Forelimb muscle (tissue), 1 donor: Measurements from ENCODE around the gene FAM167B. TPM values are rescaled to one million over a fixed set of nuclear protein-coding genes. Genes with fewer than 3 reads are reported as not detected.

Experiments
- DNase-seq: peaks from one replicate; pipeline ENCODE4 v3.0.0-alpha.2; 2013; ENCODE audit warnings: low read depth
- polyA plus RNA-seq: library from polyadenylated mRNA; unstranded; fragments of 120-200 nt; gene quantifications from one replicate; pipeline ENCODE4 v1.2.1, GENCODE V29; 2013; ENCODE audit not compliant: insufficient read length

FAM167B gene
- 4.0 TPM for polyA plus RNA-seq

GRCh38 chr1:32246888-32247273 is at the start of gene FAM167B:
Gene FAM167B, plus strand, starts transcription at chr1:32247222. Its CDS starts 200 bp downstream, at chr1:32247422.
- no peak for DNase-seq

DNA sequence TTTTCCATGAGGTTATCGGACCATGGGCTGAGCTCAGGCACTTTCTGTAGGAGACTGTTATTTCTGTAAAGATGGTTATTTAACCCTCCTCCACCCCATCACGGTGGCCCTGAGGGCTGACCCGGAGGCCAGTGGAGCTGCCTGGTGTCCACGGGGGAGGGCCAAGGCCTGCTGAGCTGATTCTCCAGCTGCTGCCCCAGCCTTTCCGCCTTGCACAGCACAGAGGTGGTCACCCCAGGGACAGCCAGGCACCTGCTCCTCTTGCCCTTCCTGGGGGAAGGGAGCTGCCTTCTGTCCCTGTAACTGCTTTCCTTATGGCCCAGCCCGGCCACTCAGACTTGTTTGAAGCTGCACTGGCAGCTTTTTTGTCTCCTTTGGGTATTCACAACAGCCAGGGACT is 49.2 kb upstream of the FAM167B start:
- DNase-seq, result no peak

DNA sequence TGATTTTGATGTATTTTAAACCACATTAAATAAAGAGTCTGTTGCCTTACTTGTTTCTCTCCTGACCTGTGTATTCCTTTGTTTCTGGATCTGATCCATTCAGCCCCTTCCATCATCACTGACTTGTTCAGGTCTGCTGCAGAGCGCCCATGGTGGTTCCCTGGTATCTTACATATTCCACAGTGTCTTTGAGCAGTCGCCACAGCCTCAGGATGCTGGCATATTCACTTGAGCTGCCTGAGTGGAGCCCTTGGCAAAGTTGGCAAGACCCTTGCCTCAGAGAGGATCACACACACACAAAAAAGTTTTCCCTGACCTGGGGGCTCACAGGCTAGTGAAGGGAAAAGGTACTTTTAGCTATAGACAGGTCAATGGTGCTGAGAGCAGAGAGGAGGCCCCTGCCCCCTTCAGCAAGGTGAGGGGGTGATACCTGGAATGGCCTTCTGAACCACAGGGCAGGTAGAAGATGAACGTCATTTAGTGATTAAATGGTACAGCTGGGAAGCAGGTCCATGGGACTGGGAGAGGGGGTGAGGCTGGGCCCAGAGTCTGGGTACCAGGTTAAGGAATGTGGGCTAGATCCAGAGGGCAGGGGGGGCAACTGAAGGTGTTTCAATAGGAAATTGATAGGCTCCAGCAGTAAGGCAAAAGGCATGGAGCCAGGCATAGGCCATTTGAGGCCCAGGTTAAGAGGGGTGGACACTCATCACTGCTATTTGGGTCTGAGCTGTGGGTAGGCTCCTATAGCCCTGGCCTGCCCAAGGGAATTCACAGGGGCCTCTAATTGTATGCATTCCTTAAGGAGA is 48.6 kb upstream of the FAM167B start:
- no peak for DNase-seq

GRCh38 chr1:32199043-32199716 is 47.8 kb upstream of the FAM167B start:
- no peak for DNase-seq

- no peak for DNase-seq
Observed at GRCh38 chr1:32199717-32200072, 47.3 kb upstream of the FAM167B start.

GRCh38 chr1:32200226-32201010 is 46.6 kb upstream of the FAM167B start, which contains the start of gene CCDC28B:
Gene CCDC28B, plus strand, starts transcription at chr1:32200595. Its CDS starts 1,341 bp downstream, at chr1:32201936.
- DNase-seq, result no peak

- DNase-seq, result no peak
Observed at GRCh38 chr1:32201011-32201855, 45.8 kb upstream of the FAM167B start.

DNA sequence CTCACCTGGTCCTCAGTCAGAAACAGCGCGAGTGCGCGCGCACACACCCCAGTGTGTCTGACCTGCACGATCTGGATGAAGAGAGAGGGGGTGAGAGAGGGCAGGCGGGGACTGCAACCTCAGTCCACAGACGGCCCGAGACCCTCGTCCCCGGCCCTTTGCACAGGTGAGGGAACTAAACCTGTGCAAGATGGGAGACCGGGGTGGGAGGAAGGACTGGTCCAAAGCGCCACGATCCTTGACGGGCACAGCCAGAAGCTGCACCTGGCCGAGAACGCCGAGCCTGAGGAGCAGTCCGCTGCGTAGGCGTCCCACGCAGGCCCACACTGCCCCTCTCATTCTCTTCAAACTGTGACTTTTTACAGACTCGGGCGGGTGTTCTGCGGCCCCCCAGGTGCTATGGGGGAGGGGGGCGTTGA is 42.1 kb upstream of the FAM167B start:
- no peak for DNase-seq

- no peak for DNase-seq
Observed at GRCh38 chr1:32205401-32206370, 41.3 kb upstream of the FAM167B start, which contains the start of gene IQCC. Gene IQCC, plus strand, starts transcription at chr1:32205671. Its CDS starts 11 bp downstream, at chr1:32205682.

- DNase-seq, result no peak
Observed at GRCh38 chr1:32208469-32208868, 38.6 kb upstream of the FAM167B start.

- no peak for DNase-seq
Observed at GRCh38 chr1:32208891-32209328, 38.1 kb upstream of the FAM167B start, which contains the start of gene DCDC2B. Gene DCDC2B, plus strand, starts transcription at chr1:32209089. Its CDS starts 5 bp downstream, at chr1:32209094.

DNA sequence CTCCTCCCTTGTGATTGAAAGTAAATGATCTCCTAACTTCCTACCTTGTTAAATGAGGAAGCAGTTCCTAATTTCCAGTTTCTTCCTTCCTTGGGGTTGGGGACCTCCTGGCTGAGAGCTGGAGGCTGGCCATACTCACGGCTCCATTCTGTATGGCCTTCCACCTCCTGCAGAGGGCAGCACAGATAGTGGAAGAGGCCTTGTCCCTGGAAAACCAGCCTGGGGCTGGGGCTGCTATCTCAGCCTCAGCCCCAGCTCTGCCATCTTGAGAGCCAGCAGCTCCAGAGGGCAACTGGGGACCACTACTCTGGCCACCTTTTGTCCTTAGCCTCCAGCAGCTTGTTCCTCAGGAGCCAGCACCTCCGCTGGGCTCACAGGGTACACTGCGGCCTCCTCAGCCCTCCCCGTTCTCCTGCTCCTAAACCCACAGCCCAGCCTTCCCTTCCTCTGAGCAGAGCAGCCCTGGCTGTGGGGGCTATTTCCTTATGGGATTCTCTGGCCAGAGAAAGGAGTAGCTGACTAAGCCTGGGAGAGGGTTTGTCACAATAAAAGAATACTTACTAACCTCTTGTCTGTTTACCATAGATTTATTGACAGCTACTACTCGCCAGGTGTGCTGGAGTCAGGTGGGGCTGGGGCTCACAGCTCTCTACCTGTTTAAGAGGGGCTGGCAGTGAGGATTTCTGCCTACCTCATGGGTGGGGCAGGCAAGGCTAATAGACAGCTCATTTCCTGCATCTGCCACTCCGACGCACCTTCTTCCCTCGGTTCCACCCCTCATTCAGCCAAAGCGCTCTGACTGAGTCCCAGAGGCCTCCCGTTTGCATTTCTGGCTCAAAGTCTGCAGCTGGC is 31.2 kb upstream of the FAM167B start:
- DNase-seq, result no peak

GRCh38 chr1:32216566-32216965 is 30.5 kb upstream of the FAM167B start:
- DNase-seq, result no peak

DNA sequence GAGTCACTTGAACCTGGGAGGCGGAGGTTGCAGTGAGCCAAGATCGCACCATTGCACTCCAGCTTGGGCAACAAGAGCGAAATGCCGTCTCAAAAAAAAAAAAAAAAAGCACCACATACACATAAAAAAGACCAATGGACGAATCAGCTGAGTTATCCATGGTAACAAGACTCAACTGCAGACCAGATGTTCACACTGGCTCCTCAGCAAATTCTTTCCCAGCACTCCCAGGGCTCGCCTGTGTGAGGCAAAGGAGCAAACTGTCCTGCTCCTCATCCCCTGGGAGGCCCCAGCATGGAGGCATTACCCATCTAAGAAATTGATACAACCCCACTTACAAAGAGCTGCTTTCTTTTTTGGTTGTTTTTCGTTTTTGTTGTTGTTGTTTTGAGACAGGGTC is 28.0 kb upstream of the FAM167B start:
- no peak for DNase-seq

DNA sequence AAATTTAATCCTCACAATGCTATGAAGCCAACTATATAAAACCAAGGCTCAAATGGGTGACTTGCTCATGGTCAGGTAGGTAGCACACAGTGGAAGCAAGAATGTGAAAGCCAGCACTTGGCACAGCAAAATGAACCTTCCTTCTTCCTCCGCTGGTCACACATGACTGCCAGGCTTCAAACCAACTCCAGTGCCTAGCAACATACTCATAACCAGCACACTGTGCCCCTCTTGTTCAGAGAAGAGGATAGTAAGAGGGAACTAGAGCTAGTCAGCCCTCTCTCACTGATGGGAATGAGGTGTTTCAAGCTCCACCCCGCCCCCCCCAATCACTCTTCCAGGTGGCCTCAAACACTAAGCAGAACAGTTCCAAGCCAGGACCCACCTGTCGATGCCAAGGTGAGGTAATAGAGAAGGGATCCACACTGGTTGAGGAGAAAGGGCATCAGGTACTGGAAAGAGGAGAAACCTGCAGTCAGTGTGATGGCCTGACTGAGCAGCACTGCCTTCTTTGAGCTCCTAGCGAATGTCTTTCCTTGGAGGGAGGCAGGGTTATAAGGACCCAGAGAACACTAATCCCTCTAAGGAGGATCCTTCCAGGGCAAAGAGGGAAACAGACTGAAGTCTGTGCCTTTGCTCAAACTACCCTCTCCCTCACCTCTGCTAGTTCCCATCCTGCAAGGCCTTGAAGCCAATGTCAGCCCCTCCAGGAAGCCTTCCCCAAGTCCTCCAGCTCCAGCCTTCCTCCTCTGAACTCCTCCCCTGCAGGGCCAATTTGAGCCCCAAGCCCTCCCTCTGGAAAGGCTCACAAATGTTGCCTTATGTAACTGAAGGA is 26.1 kb upstream of the FAM167B start:
- DNase-seq, result no peak

DNA sequence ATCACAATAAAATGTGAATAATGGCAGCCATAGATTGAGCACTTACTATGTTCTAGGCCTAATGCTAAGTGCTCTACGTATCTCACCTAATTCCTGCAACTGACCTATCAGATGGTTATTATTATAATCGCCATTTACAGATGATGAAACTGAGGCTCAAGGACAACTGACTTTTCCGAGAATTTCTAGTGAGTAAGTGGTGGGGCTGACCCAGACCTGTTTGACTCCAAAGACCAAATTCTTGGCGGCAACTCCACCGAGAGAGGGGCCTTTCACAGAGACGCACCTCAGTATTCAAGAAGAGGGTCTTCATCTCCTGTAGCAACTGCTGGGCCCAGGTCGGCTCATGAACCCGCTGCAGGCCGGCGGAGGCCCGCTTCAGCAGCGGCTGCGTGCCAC is 25.4 kb upstream of the FAM167B start:
- no peak for DNase-seq

GRCh38 chr1:32221980-32222755 is 24.9 kb upstream of the FAM167B start, which contains the start of the genes EIF3I and TMEM234:
Gene EIF3I, plus strand, starts transcription at chr1:32222407. Its CDS starts 35 bp downstream, at chr1:32222442.
Gene TMEM234, minus strand, starts transcription at chr1:32222353. Its CDS starts 31 bp downstream, at chr1:32222322.
- peak; percentile 89 for DNase-seq
